A549 (cell line): ENCODE data around the gene RAB5IF. TPM values are rescaled to one million over a fixed set of nuclear protein-coding genes. Genes with fewer than 3 reads are reported as not detected.

ENCODE experiments used
- ATAC-seq, 2 experiments: fragments of 200-7000 bp in 1 of 2; fragments of >200 bp in 1 of 2; cut with Nextera tagmentation in 1 of 2; cut with Tn5 transposase in 1 of 2; 3 replicates each; pipeline versions ENCODE4 v1.8.0 to v1.9.1; 2018 to 2020; ENCODE audit warnings: mild to moderate bottlenecking in 1 of 2, moderate library complexity in 1 of 2
- CTCF ChIA-PET: fragments of 300-600 bp; sonication (Branson Sonifier 250); formaldehyde crosslinking; extraction: SDS; loops from one replicate; lab custom pipeline; 2021; ENCODE audit warnings: antibody characterized with exemption, inconsistent platforms; lab: Yijun Ruan, JAX
- POLR2A ChIA-PET: fragments of 350-600 bp; formaldehyde crosslinking; extraction: SDS; loops from one replicate; lab custom pipeline; 2021; ENCODE audit warnings: antibody characterized with exemption, inconsistent platforms; lab: Yijun Ruan, JAX
- DNase-seq, 2 experiments: peaks; one replicate each; pipeline versions ENCODE4 v3.0.0 to v3.0.0-alpha.2; 2011 to 2016; ENCODE audit warnings: low read depth in 1 of 2, low spot score in 1 of 2
- FAIRE-seq: peaks from 2 replicates; lab custom pipeline; 2011; peaks lifted over from hg19 to GRCh38; lab: Jason Lieb, UNC
- H3K27ac ChIP-seq, 2 experiments: fragments of >200 bp; sonication (Bioruptor Twin); formaldehyde crosslinking; 3 replicates each; pipeline ENCODE4 v1.5.1; 2016 to 2017
- H3K4me1 ChIP-seq: fragments of >200 bp; sonication (Bioruptor Twin); formaldehyde crosslinking; 3 replicates; pipeline ENCODE4 v1.6.1; 2016
- H3K4me2 ChIP-seq: fragments of >200 bp; sonication (Bioruptor Twin); formaldehyde crosslinking; 3 replicates; pipeline ENCODE4 v1.6.1; 2016
- H3K4me3 ChIP-seq: fragments of >200 bp; sonication (Bioruptor Twin); formaldehyde crosslinking; 3 replicates; pipeline ENCODE4 v1.5.1; 2016
- H3K9me3 ChIP-seq: fragments of >200 bp; sonication (Bioruptor Twin); formaldehyde crosslinking; 3 replicates; pipeline ENCODE4 v1.6.1; 2016
- CBX2 ChIP-seq: fragments of 200-600 bp; sonication (generic); IDR thresholded peaks from 2 replicates; pipeline ENCODE4 v1.6.1; 2016; ENCODE audit warnings: low read depth, mild to moderate bottlenecking, borderline replicate concordance
- CEBPB ChIP-seq, 2 experiments: fragments of >200 bp in 1 of 2; sonication (Bioruptor Twin) in 1 of 2; formaldehyde crosslinking in 1 of 2; IDR thresholded peaks; 2 replicates each; pipeline ENCODE4 v1.6.1; 2012 to 2016
- CHD2 ChIP-seq: fragments of 150-350 bp; IDR thresholded peaks from 2 replicates; pipeline ENCODE4 v1.6.1; 2014; ENCODE audit warnings: low read length; ENCODE audit not compliant: partially characterized antibody
- CHD4 ChIP-seq: fragments of 200-600 bp; sonication (generic); IDR thresholded peaks from 2 replicates; pipeline ENCODE4 v1.6.1; 2016; ENCODE audit warnings: antibody characterized with exemption, mild to moderate bottlenecking, borderline replicate concordance
- EP300 ChIP-seq, 2 experiments: fragments of >200 bp; sonication (Bioruptor Twin); formaldehyde crosslinking; IDR thresholded peaks; 2 replicates in 1 of 2; 3 replicates in 1 of 2; pipeline ENCODE4 v1.6.1; 2016 to 2017
- ESRRA ChIP-seq: fragments of 150-350 bp; IDR thresholded peaks from 2 replicates; pipeline ENCODE4 v1.6.1; 2014; ENCODE audit warnings: mild to moderate bottlenecking, low read length, borderline replicate concordance
- FOSB ChIP-seq: fragments of 250-450 bp; sonication (Bioruptor Pico); IDR thresholded peaks from 2 replicates; pipeline ENCODE4 v1.5.0; 2020; ENCODE audit warnings: mild to moderate bottlenecking, moderate library complexity
- FOSL2 ChIP-seq, 2 experiments: fragments of 450-650 bp in 1 of 2; fragments of >200 bp in 1 of 2; sonication (Bioruptor Twin) in 1 of 2; formaldehyde crosslinking; IDR thresholded peaks; 2 replicates each; pipeline versions ENCODE4 v1.5.0 to v1.6.1; 2016 to 2020; ENCODE audit warnings: mild to moderate bottlenecking in 1 of 2, moderate library complexity in 1 of 2
- HDAC2 ChIP-seq: fragments of 200-600 bp; sonication (generic); IDR thresholded peaks from 2 replicates; pipeline ENCODE4 v1.6.1; 2016
- HOXB5 ChIP-seq: fragments of 250-450 bp; sonication (Bioruptor Pico); IDR thresholded peaks from 2 replicates; pipeline ENCODE4 v1.5.0; 2020; ENCODE audit warnings: mild to moderate bottlenecking, moderate library complexity
- JUN ChIP-seq, 2 experiments: fragments of >200 bp; sonication (Bioruptor Twin); formaldehyde crosslinking; IDR thresholded peaks; 2 replicates in 1 of 2; 3 replicates in 1 of 2; pipeline ENCODE4 v1.6.1; 2016 to 2017
- JUNB ChIP-seq: fragments of >200 bp; sonication (Bioruptor Twin); formaldehyde crosslinking; IDR thresholded peaks from 2 replicates; pipeline ENCODE4 v1.6.1; 2016
- KDM5A ChIP-seq: fragments of 200-600 bp; sonication (generic); IDR thresholded peaks from 2 replicates; pipeline ENCODE4 v1.6.1; 2016; ENCODE audit warnings: antibody characterized with exemption, mild to moderate bottlenecking
- MAZ ChIP-seq: fragments of 150-350 bp; IDR thresholded peaks from 2 replicates; pipeline ENCODE4 v1.6.1; 2014; ENCODE audit warnings: antibody characterized with exemption, low read depth, low read length, borderline replicate concordance
- MYC ChIP-seq: IDR thresholded peaks from 2 replicates; pipeline ENCODE4 v1.6.1; 2012; ENCODE audit warnings: mild to moderate bottlenecking, inconsistent platforms, low read length, improper control_type of control experiment, borderline replicate concordance
- NPAS2 ChIP-seq: fragments of 250-450 bp; sonication (Bioruptor Pico); IDR thresholded peaks from 2 replicates; pipeline ENCODE4 v1.8.0; 2022; ENCODE audit warnings: mild to moderate bottlenecking, moderate library complexity, borderline replicate concordance
- PHF8 ChIP-seq: fragments of 200-600 bp; sonication (generic); IDR thresholded peaks from 2 replicates; pipeline ENCODE4 v1.6.1; 2016; ENCODE audit warnings: low read depth, mild to moderate bottlenecking, antibody characterized with exemption, moderate library complexity, borderline replicate concordance
- POLR2A ChIP-seq: IDR thresholded peaks from 2 replicates; pipeline ENCODE4 v1.6.1; 2012; ENCODE audit warnings: mild to moderate bottlenecking, low read length
- POLR2AphosphoS2 ChIP-seq: conservative IDR thresholded peaks from 2 replicates; pipeline ENCODE4 v1.6.1; 2012; ENCODE audit warnings: low read length, improper control_type of control experiment, inconsistent platforms
- RFX5 ChIP-seq: fragments of 450-650 bp; IDR thresholded peaks from 2 replicates; pipeline ENCODE4 v1.7.1; 2014; ENCODE audit warnings: antibody characterized with exemption, mild to moderate bottlenecking, moderate library complexity
- SMC3 ChIP-seq: fragments of >200 bp; sonication (Bioruptor Twin); formaldehyde crosslinking; IDR thresholded peaks from 3 replicates; pipeline ENCODE4 v1.6.1; 2018; ENCODE audit warnings: inconsistent platforms
- TP53 ChIP-seq: fragments of 250-450 bp; sonication (Bioruptor Pico); IDR thresholded peaks from 2 replicates; pipeline ENCODE4 v1.5.0; 2021; ENCODE audit warnings: mild to moderate bottlenecking, moderate library complexity
- WGBS: methylation state at CpG from one replicate; pipeline ENCODE4 v1.1.6; 2017; ENCODE audit errors: missing lambda C conversion rate; 5-methylcytosine and 5-hydroxymethylcytosine counted together
- polyA plus RNA-seq, 4 experiments: library from polyadenylated mRNA; depleted of rRNA in 3 of 4; stranded (reverse); fragments of >200 nt; fragmentation: RNase III in 1 of 4; extraction: RNeasy Plus Mini Kit Qiagen cat#74134 plus additional on column Dnase treatment in 1 of 4; gene quantifications; 2 replicates in 3 of 4; 3 replicates in 1 of 4; pipeline ENCODE4 v1.2.3, GENCODE V29; 2011 to 2017
- TF ChIP-seq, protein P1 (sequence below): fragments of >200 bp; sonication (Bioruptor Twin); formaldehyde crosslinking; IDR thresholded peaks from 3 replicates; pipeline ENCODE4 v1.5.1; 2016
- TF ChIP-seq, protein P2 (sequence below): IDR thresholded peaks from 2 replicates; pipeline ENCODE4 v1.6.1; 2012; ENCODE audit warnings: low read depth, borderline replicate concordance
- TF ChIP-seq, protein P3 (sequence below): IDR thresholded peaks from 2 replicates; pipeline ENCODE4 v1.6.1; 2012

RAB5IF gene
- polyA plus RNA-seq, 2 of the 4 experiments (the other 2 are of a cell fraction), result 246 to 345 TPM

DNA sequence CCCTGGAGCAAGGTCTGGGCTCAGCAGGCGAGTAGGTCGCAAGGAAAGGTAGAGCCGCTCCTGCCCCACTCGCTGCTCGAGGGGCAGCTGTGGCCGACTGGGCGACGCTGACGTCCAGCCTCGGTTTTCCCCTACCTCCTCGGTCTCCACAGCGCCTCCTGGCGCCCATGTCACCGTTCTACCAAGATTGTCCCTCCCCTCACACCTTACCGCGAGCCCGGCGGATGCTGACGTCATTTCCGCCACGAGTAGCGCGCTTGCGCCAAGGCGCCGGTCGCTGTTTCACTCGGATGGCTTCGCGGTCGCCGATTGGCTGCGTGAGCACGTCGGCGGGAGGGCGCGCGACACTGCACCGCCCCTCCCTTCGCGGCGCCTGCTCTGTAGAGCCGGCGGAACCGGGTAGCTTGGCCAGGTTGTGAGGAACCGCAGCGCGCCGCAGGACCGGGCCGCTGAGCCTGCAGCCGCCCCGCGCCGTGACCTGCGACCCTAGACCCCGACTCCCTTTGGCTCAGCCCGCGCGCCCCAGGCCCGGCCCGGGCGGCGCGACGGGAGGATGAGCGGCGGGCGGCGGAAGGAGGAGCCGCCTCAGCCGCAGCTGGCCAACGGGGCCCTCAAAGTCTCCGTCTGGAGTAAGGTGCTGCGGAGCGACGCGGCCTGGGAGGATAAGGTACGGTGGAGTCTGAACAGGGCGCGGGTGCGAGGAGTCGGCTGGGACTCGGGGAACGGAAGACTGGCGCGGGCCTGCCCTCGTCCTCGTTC is at the start of gene RAB5IF (continued):
- TF ChIP-seq, protein P1, sequence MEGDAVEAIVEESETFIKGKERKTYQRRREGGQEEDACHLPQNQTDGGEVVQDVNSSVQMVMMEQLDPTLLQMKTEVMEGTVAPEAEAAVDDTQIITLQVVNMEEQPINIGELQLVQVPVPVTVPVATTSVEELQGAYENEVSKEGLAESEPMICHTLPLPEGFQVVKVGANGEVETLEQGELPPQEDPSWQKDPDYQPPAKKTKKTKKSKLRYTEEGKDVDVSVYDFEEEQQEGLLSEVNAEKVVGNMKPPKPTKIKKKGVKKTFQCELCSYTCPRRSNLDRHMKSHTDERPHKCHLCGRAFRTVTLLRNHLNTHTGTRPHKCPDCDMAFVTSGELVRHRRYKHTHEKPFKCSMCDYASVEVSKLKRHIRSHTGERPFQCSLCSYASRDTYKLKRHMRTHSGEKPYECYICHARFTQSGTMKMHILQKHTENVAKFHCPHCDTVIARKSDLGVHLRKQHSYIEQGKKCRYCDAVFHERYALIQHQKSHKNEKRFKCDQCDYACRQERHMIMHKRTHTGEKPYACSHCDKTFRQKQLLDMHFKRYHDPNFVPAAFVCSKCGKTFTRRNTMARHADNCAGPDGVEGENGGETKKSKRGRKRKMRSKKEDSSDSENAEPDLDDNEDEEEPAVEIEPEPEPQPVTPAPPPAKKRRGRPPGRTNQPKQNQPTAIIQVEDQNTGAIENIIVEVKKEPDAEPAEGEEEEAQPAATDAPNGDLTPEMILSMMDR, result peak; percentile 90
- TF ChIP-seq JUNB (no peak), PHF8 (peak; percentile 65; the same call in 1 of the 2 replicates), HOXB5 (CRISPR knock-in tag) (no peak)
- TF ChIP-seq, all 56 proteins: peak for 18

DNA sequence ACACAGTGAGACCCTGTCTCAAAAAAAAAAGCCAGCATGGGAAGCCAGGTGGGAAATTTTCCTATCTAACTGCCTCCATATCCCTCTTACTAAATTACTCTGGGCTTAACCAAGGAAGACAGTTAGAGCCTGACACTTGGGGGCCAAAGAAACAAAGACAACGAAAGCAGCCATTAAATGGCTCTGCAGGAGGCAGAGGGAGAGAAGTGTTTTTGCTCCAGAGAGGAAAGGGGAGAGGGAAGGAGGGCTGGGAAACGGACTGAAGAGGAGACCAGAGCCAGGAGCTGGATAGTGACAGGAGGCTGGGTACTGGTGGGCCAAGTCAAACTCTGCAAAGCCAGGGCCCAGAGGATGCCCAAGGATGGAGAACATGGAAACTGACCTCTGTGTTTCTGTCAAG is 42.9 kb upstream of the RAB5IF start:
- no peak overlapping the region for H3K27ac ChIP-seq
- no peaks in the 10 kb centered on the region for H3K4me1 ChIP-seq
- WGBS, result 27% methylated on average over 2 of the region's 2 CpGs
- no peak overlapping the region for H3K4me2 ChIP-seq
- FAIRE-seq (no peak), DNase-seq (no peak), ATAC-seq (no peak)
- ChIA-PET POLR2A (no interaction called here), CTCF (interaction anchor here (0.6 kb wide), 2 partner anchors 31 to 204 kb away, joined by 3 to 5 read pairs; no protein-coding TSS in a partner anchor)
- TF ChIP-seq SMC3 (no peak), CEBPB (IDR thresholded peaks at IDR 0.05) (no peak), CBX2 (no peak), JUNB (no peak), TP53 (CRISPR knock-in tag) (no peak), CHD4 (no peak), MYC (no peak), FOSB (CRISPR knock-in tag) (no peak), CHD2 (no peak), KDM5A (no peak)
- TF ChIP-seq, protein P2, sequence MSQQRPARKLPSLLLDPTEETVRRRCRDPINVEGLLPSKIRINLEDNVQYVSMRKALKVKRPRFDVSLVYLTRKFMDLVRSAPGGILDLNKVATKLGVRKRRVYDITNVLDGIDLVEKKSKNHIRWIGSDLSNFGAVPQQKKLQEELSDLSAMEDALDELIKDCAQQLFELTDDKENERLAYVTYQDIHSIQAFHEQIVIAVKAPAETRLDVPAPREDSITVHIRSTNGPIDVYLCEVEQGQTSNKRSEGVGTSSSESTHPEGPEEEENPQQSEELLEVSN, result no peak
- TF ChIP-seq, protein P3, sequence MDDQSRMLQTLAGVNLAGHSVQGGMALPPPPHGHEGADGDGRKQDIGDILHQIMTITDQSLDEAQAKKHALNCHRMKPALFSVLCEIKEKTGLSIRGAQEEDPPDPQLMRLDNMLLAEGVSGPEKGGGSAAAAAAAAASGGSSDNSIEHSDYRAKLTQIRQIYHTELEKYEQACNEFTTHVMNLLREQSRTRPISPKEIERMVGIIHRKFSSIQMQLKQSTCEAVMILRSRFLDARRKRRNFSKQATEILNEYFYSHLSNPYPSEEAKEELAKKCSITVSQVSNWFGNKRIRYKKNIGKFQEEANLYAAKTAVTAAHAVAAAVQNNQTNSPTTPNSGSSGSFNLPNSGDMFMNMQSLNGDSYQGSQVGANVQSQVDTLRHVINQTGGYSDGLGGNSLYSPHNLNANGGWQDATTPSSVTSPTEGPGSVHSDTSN, result no peak
- peaks cover 12% of the 10 kb centered on the region; the same call in 1 of the 3 replicates for H3K9me3 ChIP-seq
- H3K4me3 ChIP-seq, result no peak overlapping the region

DNA sequence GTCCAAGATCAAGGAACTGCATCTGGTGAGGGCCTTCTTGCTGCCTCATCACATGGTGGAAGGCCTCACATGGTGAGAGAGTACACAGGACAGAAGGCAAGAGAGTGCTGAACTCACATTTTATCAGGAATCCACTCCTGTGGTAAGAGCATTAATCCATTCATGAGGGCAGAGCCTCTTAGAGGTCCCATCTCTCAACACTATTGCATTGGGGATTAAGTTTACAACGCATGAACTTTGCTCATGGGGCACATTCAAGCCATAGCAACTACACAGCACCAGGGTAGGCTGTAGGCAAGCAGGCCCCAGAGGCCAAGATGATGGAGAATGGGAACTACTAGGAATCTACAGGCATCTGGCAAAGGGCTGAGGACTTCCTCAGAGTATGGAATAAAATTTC is 42.2 kb upstream of the RAB5IF start:
- TF ChIP-seq MAZ, result no peak
- no peak for TF ChIP-seq CBX2
- TF ChIP-seq, protein P1, result no peak
- TF ChIP-seq, protein P3, result no peak
- TF ChIP-seq FOSL2 (IDR thresholded peaks at IDR 0.05), result no peak
- no peak for TF ChIP-seq FOSL2 (CRISPR knock-in tag; IDR thresholded peaks at IDR 0.05)
- TF ChIP-seq HDAC2, result no peak
- TF ChIP-seq CHD4, result no peak
- no peak for TF ChIP-seq POLR2AphosphoS2
- TF ChIP-seq POLR2A, result no peak
- no peak for TF ChIP-seq RFX5
- no peak for TF ChIP-seq NPAS2 (CRISPR knock-in tag)
- no peak for TF ChIP-seq JUN (IDR thresholded peaks at IDR 0.05)
- TF ChIP-seq ESRRA, result no peak
- TF ChIP-seq KDM5A, result no peak
- no peak for TF ChIP-seq EP300 (IDR thresholded peaks at IDR 0.05)
- TF ChIP-seq, protein P2, result no peak
- no peak for TF ChIP-seq MYC
- TF ChIP-seq, all 56 proteins: peak for 0
- H3K9me3 ChIP-seq, result peaks cover 12% of the 10 kb centered on the region; the same call in 1 of the 3 replicates
- no peak for FAIRE-seq
- POLR2A ChIA-PET, result no interaction called here
- DNase-seq, result no peak
- H3K4me3 ChIP-seq, result no peak overlapping the region
- no peaks in the 10 kb centered on the region for H3K4me1 ChIP-seq
- 28% methylated on average over 1 of the region's 1 CpG for WGBS
- CTCF ChIA-PET, result no interaction called here
- no peak for ATAC-seq
- no peak overlapping the region for H3K4me2 ChIP-seq
- H3K27ac ChIP-seq, result no peak overlapping the region
